Panc1 (cell line): ENCODE measurements around the gene SMCO3. TPM values are rescaled to one million over a fixed set of nuclear protein-coding genes. Genes with fewer than 3 reads are reported as not detected.

Experiments used
- ATAC-seq: fragments of 200-7000 bp; cut with Tn5 transposase; 2 replicates; pipeline ENCODE4 v1.9.1; 2020; ENCODE audit warnings: mild to moderate bottlenecking, moderate library complexity
- BruUV-seq: library from RNA; stranded (reverse); fragments of 400-500 nt; replicated peaks from 2 replicates; lab custom pipeline; 2021; lab: Mats Ljungman, UMichigan
- CTCF ChIA-PET: fragments of 300-600 bp; sonication (Branson Sonifier 250); formaldehyde crosslinking; loops from one replicate; lab custom pipeline; 2022; ENCODE audit warnings: antibody characterized with exemption; lab: Charles Lee
- POLR2A ChIA-PET: fragments of 300-600 bp; sonication (Branson Sonifier 250); formaldehyde crosslinking; loops from one replicate; lab custom pipeline; 2022; ENCODE audit warnings: antibody characterized with exemption; lab: Charles Lee
- DNase-seq: peaks from one replicate; pipeline ENCODE4 v3.0.0-alpha.2; 2010; ENCODE audit warnings: low read depth, low spot score
- H3K27ac ChIP-seq: 2 replicates; pipeline ENCODE4 v1.5.1; 2011; ENCODE audit warnings: mild to moderate bottlenecking, low read length, inconsistent platforms
- H3K27me3 ChIP-seq: fragments of 200-500 bp; sonication (Bioruptor generic); 2 replicates; pipeline ENCODE4 v1.6.0; 2014; ENCODE audit warnings: low read length, inconsistent platforms; ENCODE audit not compliant: control insufficient read depth, insufficient read depth
- H3K36me3 ChIP-seq: fragments of 200-500 bp; sonication (Bioruptor generic); 2 replicates; pipeline ENCODE4 v1.5.1; 2014; ENCODE audit warnings: inconsistent platforms, mild to moderate bottlenecking, low read length, moderate library complexity; ENCODE audit not compliant: control insufficient read depth, insufficient read depth
- H3K4me1 ChIP-seq: 2 replicates; pipeline ENCODE4 v1.5.1; 2011; ENCODE audit warnings: inconsistent platforms, mild to moderate bottlenecking, low read length, moderate library complexity; ENCODE audit not compliant: control insufficient read depth, insufficient read depth
- H3K4me3 ChIP-seq, 2 experiments: 2 replicates each; pipeline ENCODE4 v1.5.1; 2011 to 2012; ENCODE audit warnings: low read depth in 2 of 2, low read length in 2 of 2, mild to moderate bottlenecking in 2 of 2, inconsistent platforms in 1 of 2, moderate library complexity in 1 of 2
- H3K9me3 ChIP-seq: fragments of 200-500 bp; sonication (Bioruptor generic); 2 replicates; pipeline ENCODE4 v1.5.1; 2014; ENCODE audit warnings: low read depth, mild to moderate bottlenecking, inconsistent platforms, low read length, moderate library complexity; ENCODE audit not compliant: control insufficient read depth, insufficient read depth
- CTCF ChIP-seq: fragments of 450-650 bp; IDR thresholded peaks from 2 replicates; pipeline ENCODE4 v1.5.1; 2017; ENCODE audit warnings: mild to moderate bottlenecking
- POLR2AphosphoS5 ChIP-seq: IDR thresholded peaks from 2 replicates; pipeline ENCODE4 v1.6.1; 2012; ENCODE audit warnings: mild to moderate bottlenecking, low read depth, low read length, moderate library complexity
- REST ChIP-seq, 2 experiments: IDR thresholded peaks; 2 replicates each; pipeline ENCODE4 v1.6.1; 2011 to 2012; ENCODE audit warnings: low read depth in 2 of 2, control low read depth in 1 of 2, low read length in 1 of 2, mild to moderate bottlenecking in 1 of 2, moderate library complexity in 1 of 2; ENCODE audit not compliant: insufficient read depth in 1 of 2
- SIN3A ChIP-seq: IDR thresholded peaks from 2 replicates; pipeline ENCODE4 v1.6.1; 2012; ENCODE audit warnings: low read depth, mild to moderate bottlenecking, low read length, moderate library complexity, borderline replicate concordance; ENCODE audit not compliant: insufficient read depth
- TCF7L2 ChIP-seq: IDR thresholded peaks from 2 replicates; pipeline ENCODE4 v1.6.1; 2011; ENCODE audit warnings: mild to moderate bottlenecking, low read depth, low read length, inconsistent platforms
- in situ Hi-C: cut with HindIII; loops from 2 replicates; pipeline ENCODE4 v1.10.0; 2016; ENCODE audit warnings: low sequenced_read_pairs, low pct_unique_long_range_greater_than_20kb
- intact Hi-C: fragments of 100-400 bp; cut with micrococcal nuclease; formaldehyde crosslinking; loops from one replicate; pipeline ENCODE4 v1.10.0; 2022; ENCODE audit not compliant: unreplicated experiment
- total RNA-seq: library from RNA; stranded (reverse); gene quantifications from one replicate; pipeline ENCODE4 v1.2.1, GENCODE V29; 2021; ENCODE audit not compliant: unreplicated experiment

The SMCO3 gene
- total RNA-seq, 1 experiment from 2014 or later = not detected

GRCh38 chr12:14803830-14804160 is 10.2 kb downstream of the SMCO3 start:
- in situ Hi-C loops = no loop called here
- peaks cover 25% of the 10 kb centered on the region for H3K36me3 ChIP-seq
- no peaks in the 10 kb centered on the region; the same call in 1 of the 2 replicates for H3K4me1 ChIP-seq
- no TSS peak for BruUV-seq
- no peaks in the 10 kb centered on the region for H3K9me3 ChIP-seq
- peak overlapping the region; percentile 94 to 98 for H3K4me3 ChIP-seq
- ATAC-seq = peak; percentile 42
- no peaks in the 10 kb centered on the region for H3K27me3 ChIP-seq
- POLR2A ChIA-PET = interaction anchor here (0.6 kb wide), 1 partner anchor 14 kb away, joined by 3 read pairs; no protein-coding TSS in a partner anchor
- no peak for DNase-seq
- CTCF ChIA-PET = no interaction called here
- H3K27ac ChIP-seq = peak overlapping the region; percentile 95
- TF ChIP-seq CTCF (no peak), SIN3A (no peak), REST (IDR thresholded peaks at IDR 0.05; ENCODE audit: insufficient read depth in 1 of 2, low read depth in 2 of 2, low read length in 1 of 2) (no peak), POLR2AphosphoS5 (no peak), TCF7L2 (no peak)
- intact Hi-C loops = no loop called here

GRCh38 chr12:14803011-14803829 is 10.8 kb downstream of the SMCO3 start, which contains the start of the genes C12orf60 and WBP11:
Gene C12orf60, plus strand, starts transcription at chr12:14803670. Its CDS starts 19,266 bp downstream, at chr12:14822936.
Gene WBP11, minus strand, starts transcription at chr12:14803478. Its CDS starts 2,095 bp downstream, at chr12:14801383.
- Histone ChIP-seq H3K9me3 (no peaks in the 10 kb centered on the region), H3K27me3 (no peaks in the 10 kb centered on the region), H3K4me3 (peak within 1 kb of the TSS; percentile 94 to 98), H3K27ac (peak within 1 kb of the TSS; percentile 95), H3K4me1 (no peaks in the 10 kb centered on the region; the same call in 1 of the 2 replicates), H3K36me3 (peaks cover 30% of the 10 kb centered on the region)
- ChIA-PET POLR2A (interaction anchor here (0.6 to 0.7 kb wide), 3 partner anchors 15 to 231 kb away, joined by 3 to 5 read pairs (median 3); no protein-coding TSS in a partner anchor), CTCF (interaction anchor here (0.6 kb wide), 1 partner anchor 193 kb away, joined by 3 read pairs; no protein-coding TSS in a partner anchor)
- DNase-seq (peak; percentile 94), ATAC-seq (peak; percentile 99)
- TF ChIP-seq REST (IDR thresholded peaks at IDR 0.05; ENCODE audit: insufficient read depth in 1 of 2, low read depth in 2 of 2, low read length in 1 of 2) (no peak), SIN3A (0 out of 2 replicates have a peak, but pooled peaks have one; percentile 24), POLR2AphosphoS5 (peak; percentile 83), TCF7L2 (no peak), CTCF (no peak)
- in situ Hi-C loops (no loop called here), intact Hi-C loops (no loop called here)
- TSS peak; percentile 81 for BruUV-seq
